Measurements from ENCODE around the gene EHHADH. TPM values are rescaled to one million over a fixed set of nuclear protein-coding genes. Genes with fewer than 3 reads are reported as not detected.
"Not testable (repeated sequence)": the region's sequence is repeated elsewhere in the genome, so short reads cannot be mapped to it uniquely, and the experiment has no call there.

The EHHADH gene
- total RNA-seq = 10 to 100 TPM; 12.8 to 15.3 TPM
- long read RNA-seq, transcript EHHADH-201 (7 exons, 3,850 nt) = major isoform, 7 of 10 reads
- long read RNA-seq, partial matches to known transcripts = 3 of 10 reads
- long read RNA-seq, other reads (novel, unspliced or antisense) = 0 of 10 reads

DNA sequence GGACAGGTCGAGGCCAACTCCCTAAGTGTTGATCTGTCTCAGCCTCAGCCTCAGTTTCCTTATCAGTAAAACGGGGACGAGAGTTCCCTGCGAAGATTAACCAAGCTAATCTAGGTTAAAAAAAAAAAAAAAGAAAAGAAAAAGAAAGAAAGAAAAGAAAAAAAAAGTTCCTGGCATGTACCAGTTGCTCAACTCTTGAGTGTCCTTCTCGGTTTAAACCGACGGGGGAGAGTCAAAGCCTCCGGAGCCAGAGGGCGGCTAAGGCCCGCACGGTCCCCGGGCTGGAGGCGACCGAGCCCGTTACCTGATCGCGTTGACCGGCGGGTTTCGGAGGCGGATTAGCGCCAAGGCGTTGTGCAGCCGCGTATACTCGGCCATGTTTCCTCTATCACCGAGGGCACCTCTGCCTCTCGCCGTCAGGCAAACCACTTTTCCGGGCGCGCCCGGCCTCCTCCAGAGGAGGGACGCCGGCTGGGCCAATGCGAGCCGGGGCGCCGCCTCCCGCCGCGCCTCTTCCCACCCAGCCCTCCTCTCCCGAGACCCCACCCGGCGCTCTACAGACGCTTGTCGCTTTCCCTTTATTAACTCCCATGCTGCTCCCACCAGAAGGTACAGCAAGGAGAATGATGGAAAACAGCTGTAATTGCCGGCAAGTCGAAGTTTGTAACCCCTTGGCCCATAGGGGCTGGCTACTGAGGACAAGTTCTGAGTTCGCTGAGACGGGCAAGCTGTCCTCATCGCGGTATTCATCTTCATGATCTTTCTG lies at the start of gene EHHADH:
TSS of gene EHHADH (minus strand) at position 405 of the 766 bp plus-strand sequence. CDS start at position 378, 27 bp downstream.
- DNase-seq (peak; percentile 87), ATAC-seq (peak; percentile 100)
- intact Hi-C loops (cut with DNase I) = no loop called here

DNA sequence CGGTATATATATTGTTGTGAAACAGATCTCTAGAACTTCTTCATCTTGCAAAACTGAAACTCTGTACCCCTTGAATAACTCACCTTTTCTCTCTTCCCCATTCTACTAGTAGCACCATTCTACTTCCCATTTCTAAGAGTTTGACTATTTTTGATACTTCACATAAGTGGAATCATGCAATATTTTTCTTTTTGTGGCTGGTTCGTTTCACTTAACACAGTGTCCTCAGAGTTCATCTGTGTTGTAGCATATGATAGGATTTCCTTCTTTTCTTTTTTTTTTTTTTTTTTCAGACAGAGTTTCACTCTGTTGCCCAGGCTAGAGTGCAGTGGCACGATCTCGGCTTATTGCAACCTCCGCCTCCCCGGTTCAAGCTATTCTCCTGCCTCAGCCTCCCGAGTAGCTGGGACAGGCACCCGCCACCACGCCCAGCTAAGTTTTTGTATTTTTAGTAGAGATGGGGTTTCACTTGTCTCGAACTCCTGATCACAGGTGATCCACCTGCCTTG lies 46.1 kb upstream of the EHHADH start:
- intact Hi-C loops (cut with DNase I); DNase-seq; ATAC-seq: not testable (repeated sequence)

DNA sequence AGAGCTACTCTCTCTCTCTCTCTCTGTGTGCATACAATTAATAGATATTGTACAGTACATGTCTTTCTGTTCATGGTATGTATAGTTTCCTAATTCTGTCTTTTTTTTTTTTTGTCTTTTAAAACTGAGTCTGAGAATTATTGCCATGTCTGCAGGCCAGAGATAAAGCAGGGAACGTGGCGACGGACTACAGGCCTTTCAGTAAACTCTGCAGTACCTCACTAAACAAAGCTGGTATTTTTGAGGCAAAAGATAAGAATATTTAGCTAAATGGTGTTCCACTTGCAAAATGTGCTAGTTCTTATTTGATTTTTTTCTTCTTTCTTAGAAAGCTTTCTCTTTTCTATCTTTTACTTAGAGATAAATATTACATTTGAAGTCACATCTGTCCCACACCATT lies 44.0 kb upstream of the EHHADH start:
- ATAC-seq (no peak), DNase-seq (no peak)
- intact Hi-C loops (cut with DNase I) = no loop called here

DNA sequence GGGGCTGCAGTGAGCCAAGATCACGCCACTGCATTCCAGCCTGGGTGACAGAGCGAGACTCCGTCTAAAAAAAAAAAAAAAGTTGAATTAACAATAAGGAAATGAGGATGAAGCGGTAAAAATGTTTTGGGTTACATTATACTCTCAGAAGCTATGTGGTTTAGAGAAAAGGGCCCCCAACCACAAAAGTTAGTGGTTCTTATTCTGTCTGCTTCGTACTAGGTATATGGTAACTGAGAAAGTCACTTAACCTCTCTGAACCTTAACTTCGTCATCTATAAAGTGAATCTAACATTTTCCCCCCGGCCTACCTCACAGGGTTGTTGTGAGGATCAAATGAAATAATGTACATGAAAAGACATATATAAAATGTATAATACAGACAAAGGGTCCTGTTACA lies 38.4 kb upstream of the EHHADH start:
- intact Hi-C loops (cut with DNase I) = no loop called here
- ATAC-seq (no peak), DNase-seq (no peak)

DNA sequence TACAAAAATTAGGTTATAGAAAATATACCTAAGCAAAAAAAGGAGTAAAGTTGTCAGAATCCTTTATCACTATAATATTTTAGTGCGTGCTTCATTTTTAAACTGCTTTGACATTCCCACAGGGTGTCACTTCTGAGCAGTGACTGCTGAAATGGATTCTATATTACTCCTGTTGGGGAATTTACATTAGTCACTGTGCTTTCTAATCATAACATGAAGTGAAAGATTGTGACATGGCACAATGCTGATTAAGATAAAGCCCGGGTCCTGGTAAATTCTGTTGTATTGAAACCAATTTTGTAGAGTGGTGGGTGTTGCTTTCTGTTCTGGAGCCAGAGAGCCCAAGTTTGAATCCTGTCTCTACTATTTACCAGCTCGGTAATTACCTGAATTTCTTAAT lies 36.4 kb upstream of the EHHADH start:
- DNase-seq (no peak), ATAC-seq (no peak)
- intact Hi-C loops (cut with DNase I) = no loop called here

DNA sequence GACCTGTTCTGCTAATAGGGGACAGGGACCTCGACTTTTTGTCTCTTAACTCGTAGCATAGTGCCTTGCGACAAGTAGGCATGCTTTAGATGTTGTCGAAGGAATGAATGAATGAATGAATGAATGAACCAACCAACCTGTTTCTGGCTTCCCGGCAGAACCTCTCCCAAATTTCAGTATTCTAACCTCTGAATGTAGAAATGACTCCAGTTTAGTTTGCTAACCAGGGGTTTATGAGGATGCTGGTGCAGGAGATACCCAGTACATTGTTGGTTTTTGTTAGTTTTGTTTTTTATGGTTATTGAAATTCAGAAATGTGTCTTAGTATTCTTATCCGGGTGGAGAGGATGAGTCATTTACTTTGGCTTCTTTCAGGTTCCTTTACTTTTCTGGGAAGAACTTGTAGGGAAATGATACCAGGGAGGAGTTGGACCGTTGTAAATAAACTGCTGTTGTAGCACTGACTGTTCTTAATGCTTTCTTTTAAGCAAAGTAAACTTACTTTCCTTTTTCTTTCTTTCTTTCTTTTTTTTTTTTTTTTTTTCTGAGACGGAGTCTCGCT lies 29.6 kb upstream of the EHHADH start:
- intact Hi-C loops (cut with DNase I) = no loop called here
- no peak for DNase-seq
- ATAC-seq = peak in 1 of 2 donors; percentile 42

DNA sequence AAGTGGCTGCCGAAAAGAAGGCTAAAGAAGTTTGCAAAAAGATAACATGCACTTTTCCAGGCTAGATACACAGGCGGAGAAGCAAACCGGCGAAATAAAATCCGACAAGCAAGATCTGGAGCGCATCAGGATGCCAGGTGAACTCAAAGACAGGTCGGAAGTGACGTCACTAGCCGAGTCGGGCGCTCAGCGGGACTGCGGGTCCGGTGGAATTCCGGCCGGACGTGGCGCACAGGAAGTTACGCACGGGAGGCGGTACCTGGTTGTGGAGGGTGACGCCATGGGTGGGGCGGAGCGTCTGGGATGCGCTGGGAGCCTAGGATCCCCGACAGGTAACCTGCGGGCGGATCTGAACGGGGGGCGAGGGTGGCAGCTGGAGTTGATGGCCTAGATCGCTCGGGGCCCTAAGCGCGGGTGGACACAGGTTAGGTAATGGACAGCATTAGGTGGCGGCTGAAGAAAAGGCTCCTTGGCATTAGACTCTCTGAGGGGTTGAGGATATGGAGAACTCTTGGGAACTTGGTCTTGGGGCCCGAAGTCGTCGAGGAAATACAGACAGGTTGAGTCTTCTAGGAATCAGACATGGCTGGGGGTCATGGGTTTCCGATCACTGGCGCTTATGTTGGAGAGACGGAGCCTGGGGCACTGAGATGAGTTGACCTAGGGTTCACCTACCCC lies 29.0 kb upstream of the EHHADH start:
- peak; percentile 100 for ATAC-seq
- peak; percentile 98 for DNase-seq
- intact Hi-C loops (cut with DNase I) = no loop called here

DNA sequence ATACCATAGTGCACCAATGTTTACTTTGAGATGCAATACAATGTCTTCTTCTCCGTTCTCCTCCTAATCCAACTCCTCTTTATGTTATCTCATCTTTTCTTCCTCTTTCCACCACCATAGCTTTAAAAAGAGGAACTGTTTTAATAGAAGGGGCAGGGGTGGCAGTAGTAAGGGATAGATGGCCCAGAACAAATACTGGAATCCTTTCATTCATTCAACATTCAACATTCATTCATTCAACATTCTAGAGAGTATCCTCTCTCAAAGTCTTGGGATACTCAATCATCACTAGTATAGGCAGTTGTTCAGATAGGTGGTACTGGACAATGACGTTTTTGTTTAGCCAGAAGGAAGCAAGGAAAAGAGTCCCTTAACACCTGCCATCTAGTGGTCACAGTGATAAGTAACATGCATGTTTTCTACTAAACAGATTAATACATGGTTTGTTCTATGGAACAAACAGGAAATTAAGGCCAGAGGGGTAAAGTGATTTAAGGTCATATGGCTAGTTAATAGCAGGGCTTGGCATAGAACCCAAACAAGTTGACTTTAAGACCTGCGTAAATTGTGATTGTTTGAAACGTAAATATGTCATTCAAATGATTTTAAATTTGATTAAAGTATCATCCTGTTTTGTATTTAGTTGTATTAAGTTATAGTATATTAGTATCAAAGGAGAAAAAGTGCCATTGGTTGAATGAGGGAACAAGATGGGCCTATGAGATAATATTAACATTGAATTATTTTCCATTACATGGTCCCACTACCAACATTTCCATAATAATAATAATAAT lies 26.9 kb upstream of the EHHADH start:
- DNase-seq (no peak), ATAC-seq (no peak)
- intact Hi-C loops (cut with DNase I) = no loop called here

DNA sequence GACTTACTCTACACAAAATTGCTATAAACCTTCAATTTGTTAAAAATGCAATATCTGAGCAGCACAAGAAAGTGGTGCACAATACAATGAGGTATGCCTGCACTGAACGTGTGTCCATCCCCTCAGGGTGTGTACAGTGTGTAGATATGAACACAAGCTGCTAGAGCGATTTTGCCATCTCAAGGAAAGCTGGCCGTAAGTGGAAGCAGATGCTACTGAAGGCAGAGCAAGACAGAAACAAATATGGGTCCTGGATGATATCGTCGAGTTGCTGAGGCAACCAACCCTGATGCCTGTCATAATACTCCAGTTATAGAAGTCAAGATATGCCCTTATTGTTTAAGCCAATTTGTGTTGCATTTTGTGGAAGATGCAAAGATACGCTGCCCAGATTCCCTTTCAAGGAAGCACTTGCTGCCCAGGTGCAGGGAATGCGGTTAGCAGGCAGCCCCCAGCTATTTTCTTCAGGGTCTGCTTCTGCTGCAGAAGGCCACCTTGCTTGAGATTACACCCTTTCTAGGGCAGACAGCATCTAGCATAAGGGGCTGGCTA lies 25.8 kb upstream of the EHHADH start:
- no peak for ATAC-seq
- intact Hi-C loops (cut with DNase I) = no loop called here
- DNase-seq = no peak

DNA sequence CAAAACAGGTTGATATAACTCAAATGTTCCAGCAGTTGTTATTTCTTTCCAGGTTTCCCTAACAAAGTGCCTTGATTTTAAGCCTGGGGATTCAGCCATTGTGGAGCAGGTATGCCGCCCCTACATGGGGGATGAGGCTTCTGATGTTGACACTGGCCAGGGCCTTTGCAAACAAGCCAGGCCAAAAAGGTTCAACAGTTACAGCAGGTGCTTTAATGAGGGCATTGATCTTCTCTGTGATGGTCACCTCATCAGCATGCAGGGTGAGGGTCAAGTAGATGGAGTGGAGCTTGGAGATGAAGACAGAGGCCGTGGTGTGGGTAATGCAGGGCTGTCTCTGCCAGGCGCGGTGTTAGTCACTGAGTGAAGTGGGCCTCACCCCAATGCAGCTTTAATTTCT lies 22.6 kb upstream of the EHHADH start:
- ATAC-seq = no peak
- intact Hi-C loops (cut with DNase I) = no loop called here
- no peak for DNase-seq

DNA sequence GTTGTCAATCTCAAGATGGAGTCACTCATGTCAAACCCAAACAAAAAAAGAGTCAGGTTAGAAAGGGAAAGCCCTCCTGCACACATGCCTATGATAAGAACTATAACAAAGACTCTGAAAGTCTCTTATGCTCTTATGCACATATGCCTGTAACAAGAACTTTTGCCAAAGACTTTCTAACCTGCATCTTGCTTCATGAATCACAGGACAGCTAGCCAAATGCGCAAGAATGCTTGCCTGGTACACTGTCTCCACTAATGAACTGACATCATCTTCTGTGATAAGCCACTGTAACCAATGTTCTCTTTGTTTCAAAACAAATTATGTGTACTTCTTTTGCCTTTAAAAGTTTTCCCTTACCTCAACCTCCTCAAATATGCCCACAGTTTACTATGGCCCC lies 18.2 kb upstream of the EHHADH start:
- ATAC-seq (no peak), DNase-seq (no peak)
- intact Hi-C loops (cut with DNase I) = no loop called here

DNA sequence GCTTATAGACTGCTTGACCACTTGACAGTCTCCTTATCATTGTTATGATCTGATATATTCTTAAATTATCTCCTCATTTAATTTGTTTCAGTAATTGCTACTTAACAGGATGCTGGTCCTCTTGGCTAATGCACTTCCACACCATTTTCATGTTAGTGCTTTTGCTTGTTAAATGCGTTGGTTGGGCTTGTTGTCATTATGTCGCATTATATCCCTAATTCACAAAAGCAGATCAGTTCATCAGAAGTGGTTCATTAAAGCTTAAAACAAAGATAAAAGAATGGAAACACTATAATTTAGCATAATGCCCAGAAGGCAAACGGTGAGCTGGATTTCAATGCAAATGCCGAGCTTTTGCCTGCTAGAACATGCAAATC lies 17.1 kb upstream of the EHHADH start:
- no peak for DNase-seq
- intact Hi-C loops (cut with DNase I) = no loop called here
- no peak for ATAC-seq

DNA sequence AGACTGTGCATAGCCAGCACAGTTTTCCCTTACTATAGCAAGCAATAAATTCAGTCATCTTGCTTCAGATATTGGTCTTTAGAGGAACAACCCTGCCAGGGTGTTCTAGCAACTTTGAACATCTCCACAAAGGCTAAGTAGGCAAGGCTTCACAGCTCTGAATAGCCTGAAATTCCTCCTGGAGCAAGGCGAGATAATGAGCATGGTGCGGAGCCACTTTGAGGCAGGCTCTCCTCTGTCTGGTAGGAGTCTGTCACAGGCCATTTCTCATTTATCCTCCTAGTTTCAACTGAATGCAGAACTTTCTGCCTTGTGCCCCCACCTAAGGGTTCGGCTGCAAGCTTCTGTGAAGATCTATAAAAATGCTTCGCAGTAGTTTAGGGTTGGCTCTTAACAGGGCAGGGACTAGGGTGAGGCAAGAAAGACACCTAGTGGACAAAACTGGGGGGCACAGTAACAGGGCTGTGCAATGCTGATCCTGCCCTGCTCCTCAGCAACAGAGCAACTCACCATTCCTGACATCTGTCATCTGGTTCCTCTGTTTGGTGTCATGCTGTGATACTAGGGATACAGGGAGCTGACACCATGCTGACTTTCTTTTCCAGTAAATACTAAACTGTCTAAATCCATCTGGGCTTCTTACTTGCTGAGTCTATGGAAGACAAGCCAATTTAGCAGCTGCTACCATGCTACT lies 16.6 kb upstream of the EHHADH start:
- peak; percentile 38 to 55 for ATAC-seq
- DNase-seq = no peak
- intact Hi-C loops (cut with DNase I) = no loop called here

DNA sequence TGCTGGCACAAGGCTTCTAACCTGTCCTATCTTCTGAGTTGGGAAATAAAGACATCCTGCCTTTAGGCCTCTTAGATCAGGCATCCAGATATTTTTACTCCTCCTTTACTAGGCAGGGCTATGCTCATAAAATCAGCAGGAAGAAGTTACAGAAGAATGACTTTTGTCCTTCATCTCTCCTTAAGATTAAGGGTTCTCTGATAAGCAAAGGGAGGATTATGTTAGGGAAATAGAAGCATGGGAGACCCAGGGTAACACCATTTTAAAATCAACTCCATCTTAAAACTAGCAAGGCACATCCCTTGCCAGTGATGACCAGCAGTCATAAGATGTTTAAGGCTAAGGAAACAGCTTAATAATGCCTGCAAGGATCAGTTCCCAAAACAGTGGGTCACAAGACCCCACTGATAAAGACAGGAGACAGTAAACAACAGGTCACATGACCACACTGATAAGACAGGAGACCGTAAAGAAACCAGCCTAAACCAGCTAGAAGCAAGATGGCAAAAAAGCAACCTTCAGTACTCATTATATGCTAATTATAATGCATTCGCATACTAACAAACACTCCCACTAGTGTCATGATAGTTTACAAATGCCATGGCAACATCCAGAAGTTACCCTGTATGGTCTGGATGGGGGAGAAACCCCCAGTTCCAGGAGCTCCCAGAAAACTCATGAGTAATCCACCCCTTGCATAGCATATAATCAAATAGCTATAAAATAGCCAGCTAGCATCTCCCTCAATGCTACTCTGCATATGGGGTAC lies 14.5 kb upstream of the EHHADH start:
- ATAC-seq (no peak), DNase-seq (no peak)
- intact Hi-C loops (cut with DNase I) = no loop called here

DNA sequence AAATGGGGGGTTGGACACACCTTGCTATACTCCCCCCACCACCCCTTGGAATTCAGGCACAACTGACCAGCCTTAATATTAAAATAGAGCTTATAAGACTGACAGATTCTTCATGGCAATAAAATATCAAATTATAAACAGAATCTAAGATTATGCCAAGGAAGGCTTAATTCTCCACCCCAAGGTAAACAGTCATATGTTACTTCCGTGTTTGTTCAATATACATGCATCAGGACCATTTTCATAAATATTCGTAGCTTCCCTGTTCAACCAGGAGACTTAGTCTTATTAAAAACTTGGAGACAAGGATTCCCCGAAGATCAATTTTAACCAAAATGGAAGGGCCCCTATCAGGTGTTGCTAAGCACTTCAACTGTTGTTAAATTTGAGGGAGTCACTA lies 13.3 kb upstream of the EHHADH start:
- intact Hi-C loops (cut with DNase I) = no loop called here
- no peak for DNase-seq
- ATAC-seq = no peak

DNA sequence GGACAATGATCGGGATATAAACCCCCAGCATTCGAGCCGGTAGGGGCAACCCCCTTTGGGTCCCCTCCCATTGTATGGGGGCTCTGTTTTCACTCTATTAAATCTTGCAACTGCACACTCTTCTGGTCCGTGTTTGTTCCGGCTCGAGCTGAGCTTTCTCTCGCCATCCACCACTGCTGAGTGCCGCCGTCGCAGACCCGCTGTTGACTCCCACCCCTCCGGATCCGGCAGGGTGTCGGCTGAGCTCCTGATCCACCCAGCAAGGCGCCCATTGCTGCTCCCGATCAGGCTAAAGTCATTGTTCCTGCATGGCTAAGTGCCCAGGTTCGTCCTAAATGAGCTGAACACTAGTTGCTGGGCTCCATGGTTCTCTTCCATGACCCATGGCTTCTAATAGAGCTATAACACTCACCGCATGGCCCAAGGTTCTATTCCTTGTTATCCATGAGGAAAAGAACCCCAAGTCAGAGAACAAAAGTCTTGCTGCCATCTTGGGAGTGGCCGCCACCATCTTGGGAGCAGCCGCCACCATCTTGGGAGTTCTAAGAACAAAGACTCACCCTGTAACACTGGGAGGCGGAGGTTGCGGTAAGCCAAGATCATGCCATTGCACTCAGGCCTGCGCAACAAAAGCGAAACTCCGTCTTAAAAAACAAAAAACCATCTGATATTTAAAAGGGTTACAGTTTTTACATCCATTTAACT lies 11.2 kb upstream of the EHHADH start:
- intact Hi-C loops (cut with DNase I) = no loop called here
- DNase-seq (no peak), ATAC-seq (no peak)

DNA sequence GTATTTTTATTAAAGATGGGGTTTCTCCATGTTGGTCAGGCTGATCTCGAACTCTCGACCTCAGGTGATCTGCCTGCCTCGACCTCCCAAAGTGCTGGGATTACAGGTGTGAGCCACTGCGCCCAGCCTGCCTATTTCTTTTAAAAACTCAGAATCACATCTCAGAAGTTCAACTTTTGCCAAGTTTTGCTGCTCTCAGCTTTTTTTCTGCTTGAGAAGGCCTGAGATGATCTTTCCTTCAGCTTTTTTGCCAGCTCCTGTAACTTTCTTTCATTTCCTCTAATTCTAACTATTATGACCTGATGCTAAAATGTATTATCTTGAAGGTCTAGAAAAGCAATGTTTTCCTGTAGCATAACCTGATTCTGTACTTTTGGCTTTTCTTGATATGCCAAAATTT lies 9.6 kb upstream of the EHHADH start:
- intact Hi-C loops (cut with DNase I) = no loop called here
- no peak for ATAC-seq
- DNase-seq = no peak
